ENCODE results near the gene PAK3. TPM values are rescaled to one million over a fixed set of nuclear protein-coding genes. Genes with fewer than 3 reads are reported as not detected.

PAK3 gene
- total RNA-seq, 1 donor from 2014 or later, result 0.53 TPM

DNA sequence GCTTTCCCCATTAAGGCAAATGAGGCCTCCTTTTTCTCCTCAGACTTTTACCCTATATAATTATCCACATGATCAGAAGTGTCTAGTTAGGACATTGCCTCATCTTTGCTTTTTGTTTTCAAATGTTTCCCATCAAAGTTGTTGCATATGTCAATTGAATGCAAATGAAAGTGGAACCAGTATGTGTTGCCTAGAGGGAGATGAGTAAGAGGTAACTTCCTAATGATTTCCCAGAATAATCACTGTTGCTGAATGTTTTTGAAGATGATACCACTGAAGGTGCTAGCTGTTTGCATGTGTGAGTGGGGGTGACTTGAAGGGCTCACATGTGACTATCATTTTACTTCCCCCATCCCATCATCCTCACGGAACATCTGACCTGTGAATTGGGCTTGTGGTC, 33.9 kb downstream of the PAK3 start:
- no peak for DNase-seq (ENCODE audit: extremely low read depth, low read depth, low spot score)

GRCh38 chrX:111131572-111131971, 35.6 kb downstream of the PAK3 start:
- DNase-seq (ENCODE audit: extremely low read depth, low read depth, low spot score), result no peak

- DNase-seq (ENCODE audit: extremely low read depth, low read depth, low spot score), result no peak
These were observed 37.4 kb downstream of the PAK3 start for GRCh38 chrX:111133389-111133788.

DNA sequence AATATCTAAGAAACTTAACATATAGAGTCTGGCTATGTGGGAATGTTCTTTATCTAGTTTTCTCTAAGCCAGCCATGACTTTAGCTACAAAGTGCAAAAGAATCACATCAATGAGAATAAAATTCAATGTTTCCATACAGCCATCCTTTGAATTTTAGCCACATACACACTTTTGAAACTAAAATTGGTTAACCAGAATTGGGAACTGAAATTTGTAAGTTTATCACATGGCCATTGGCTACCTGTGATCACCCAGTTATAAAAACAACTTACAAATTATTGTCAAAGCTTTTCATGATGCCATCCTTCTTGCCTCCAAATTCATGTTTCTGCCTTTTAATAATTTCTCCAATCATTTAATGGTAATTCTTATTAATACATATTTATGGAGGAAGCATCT, 49.9 kb downstream of the PAK3 start:
- DNase-seq (ENCODE audit: extremely low read depth, low read depth, low spot score), result no peak

DNA sequence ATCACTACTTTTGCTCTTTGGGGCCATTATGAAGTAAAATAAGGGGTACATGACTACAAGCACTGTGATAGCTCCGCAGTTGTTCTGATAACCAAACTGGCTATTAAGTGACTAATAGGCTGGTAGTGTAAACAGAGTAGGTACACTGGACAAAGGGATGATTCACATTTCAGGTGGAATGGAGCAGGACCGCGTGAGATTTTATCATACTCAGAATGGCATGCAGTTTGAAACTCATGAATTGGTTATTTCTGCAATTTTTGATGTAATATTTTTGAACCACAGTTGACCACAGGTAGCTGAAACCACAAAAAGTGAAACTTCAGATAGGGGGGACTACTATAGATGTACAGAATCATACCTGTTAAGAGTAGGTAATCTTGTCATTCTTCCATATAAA, 55.8 kb downstream of the PAK3 start:
- no peak for DNase-seq (ENCODE audit: extremely low read depth, low read depth, low spot score)

DNA sequence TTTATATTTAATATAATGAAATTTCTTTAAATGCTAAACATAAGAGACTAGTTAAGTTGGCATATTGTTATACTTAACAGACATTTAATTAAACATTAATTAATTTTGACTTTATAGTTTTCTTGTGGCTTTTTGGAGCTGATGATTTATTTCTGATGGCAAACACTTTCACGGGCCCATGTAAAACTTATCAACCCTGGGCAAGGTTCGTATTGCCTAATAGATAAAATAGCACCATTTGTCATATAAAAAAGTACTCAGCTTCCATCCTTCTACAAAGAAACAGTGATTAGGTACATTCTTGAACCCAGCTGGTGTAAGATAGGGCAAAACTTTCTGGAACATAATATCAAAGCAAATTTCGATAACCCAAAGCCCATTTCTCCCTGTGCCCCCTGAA, 63.2 kb downstream of the PAK3 start:
- DNase-seq (ENCODE audit: extremely low read depth, low read depth, low spot score), result no peak

DNA sequence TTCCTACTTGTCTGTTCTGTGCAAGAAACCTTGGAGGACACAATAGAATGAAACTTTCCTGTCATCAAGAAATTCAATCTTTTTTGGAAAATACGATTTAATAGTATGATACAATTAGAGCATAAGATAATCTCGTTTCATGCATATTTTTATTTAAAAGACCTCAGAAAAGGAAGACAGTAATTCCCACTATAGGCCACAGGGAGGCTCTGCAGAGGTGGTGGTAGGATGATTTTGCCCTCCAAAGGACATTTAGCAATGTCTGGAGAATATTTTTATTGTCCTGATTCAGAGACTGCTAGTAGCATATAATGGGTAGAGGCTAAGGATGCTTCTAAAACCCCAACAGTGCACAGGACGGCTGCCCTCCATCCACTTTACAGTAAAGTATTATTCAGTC, 68.7 kb downstream of the PAK3 start:
- no peak for DNase-seq (ENCODE audit: extremely low read depth, low read depth, low spot score)

DNA sequence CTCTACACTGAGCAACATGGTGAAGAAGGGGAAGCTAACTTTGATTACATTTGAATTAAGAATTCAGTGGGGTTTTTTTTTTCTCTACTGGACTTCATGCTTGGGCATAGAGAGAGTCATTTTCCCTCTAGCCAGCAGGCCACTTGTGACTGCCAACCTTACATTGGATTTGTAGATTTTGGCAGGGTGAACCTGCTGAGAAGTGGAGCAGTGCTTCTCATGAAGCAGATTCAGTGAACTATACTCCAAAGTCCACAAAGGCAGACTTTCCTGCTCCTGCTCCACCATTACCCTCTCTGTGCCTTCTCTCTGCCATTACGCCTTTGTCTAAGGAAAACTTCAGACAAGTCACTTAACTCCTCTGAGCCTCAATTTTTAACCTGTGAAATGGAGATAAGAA, 69.9 kb downstream of the PAK3 start:
- DNase-seq (ENCODE audit: extremely low read depth, low read depth, low spot score), result no peak

DNA sequence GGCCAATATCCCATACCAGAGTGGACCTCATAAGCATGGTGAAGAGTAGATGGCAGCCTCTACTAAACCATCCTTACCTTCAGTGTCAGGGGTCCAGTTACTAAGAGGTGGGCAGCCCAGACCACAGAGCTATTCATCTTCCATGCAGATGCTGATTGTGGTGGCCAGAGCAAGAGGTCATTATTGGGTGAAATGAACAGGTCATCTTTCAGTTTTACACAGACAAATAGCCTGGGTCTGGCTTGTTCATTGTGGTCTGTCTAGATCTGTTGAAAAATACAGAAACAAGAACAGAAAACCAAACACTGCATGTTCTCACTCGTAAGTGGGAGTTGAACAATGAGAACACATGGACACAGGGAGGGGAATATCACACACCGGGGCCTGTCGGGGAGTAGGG, 71.3 kb downstream of the PAK3 start:
- no peak for DNase-seq (ENCODE audit: extremely low read depth, low read depth, low spot score)

DNA sequence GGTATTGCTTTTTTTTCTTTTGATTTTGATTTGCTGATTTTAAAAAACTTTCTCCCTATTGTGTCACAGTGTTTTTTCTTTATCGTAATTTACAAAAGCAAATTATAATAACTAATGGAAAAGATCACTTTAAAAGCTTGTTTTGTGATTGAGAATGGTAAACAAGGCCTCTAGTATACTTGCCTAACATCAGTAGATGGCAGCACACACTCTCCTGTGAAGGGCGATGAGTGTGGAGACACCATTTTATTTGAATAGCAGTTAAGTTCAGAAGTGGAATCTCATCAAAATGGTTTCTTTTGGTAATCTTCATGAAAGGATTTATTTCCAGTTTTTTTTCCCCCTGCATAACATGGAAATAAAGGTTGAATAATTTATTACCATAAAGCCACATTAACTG, 72.3 kb downstream of the PAK3 start:
- DNase-seq (ENCODE audit: extremely low read depth, low read depth, low spot score), result no peak

GRCh38 chrX:111169141-111169540, 73.2 kb downstream of the PAK3 start:
- no peak for DNase-seq (ENCODE audit: extremely low read depth, low read depth, low spot score)

GRCh38 chrX:111170017-111170416, 74.0 kb downstream of the PAK3 start:
- DNase-seq (ENCODE audit: extremely low read depth, low read depth, low spot score), result no peak

- no peak for DNase-seq (ENCODE audit: extremely low read depth, low read depth, low spot score)
These were observed 84.8 kb downstream of the PAK3 start for GRCh38 chrX:111180750-111181240.

DNA sequence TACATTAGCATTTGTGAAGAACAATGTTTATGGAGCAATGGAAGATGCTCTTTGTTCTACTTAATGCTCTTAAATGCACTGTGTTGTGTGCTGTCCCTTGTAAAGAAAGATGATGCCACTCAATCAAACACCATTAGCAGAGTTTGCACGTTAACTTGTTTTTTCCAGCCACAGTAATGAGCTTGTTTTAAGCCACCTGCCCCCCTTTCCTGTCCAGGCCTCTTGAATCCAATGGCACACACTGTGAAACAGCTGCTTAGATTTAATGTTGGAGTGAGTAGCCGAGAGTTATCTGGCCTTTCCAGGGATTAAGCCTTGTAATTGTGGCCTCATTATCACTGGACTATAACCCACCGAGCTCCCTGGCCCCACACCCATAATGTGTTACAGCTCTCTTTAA, 86.0 kb downstream of the PAK3 start:
- no peak for DNase-seq (ENCODE audit: extremely low read depth, low read depth, low spot score)

DNA sequence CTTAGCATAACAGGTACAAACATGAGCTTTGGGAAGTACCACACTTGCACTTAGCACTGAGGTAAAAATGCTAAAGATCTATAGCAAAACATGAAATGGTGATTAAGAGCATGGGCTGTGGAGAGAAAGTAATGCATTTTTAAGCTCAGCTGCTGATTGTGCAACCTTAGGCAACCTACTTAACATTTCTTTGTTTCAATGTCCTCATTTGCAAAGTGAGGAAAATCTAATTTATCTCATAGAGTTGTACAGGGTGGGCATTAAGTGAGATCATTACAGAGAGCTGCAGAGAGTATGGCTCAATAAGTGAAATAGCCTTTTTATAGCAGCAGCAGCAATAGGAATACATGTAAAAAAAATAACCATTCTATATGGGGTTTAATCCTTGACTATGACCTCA, 87.0 kb downstream of the PAK3 start:
- DNase-seq (ENCODE audit: extremely low read depth, low read depth, low spot score), result no peak

DNA sequence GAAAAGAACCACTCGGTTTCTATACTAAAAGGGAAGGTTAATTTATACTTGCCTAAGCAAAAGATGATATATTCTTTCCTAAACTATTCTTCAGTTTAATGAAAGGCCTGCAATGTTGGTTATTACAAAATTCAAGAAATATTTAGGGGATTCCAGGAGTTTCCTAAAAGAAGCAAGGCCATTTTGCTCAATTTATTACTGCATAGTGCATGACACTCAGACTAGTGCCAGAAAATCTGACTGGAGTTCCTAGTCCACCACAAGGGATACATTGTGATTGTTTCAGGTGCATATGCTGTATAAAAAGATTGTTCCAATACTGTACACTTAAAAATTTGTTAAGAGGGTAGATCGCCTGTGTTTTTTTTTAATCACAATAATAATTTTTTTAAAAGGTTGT, 95.6 kb downstream of the PAK3 start:
- DNase-seq (ENCODE audit: extremely low read depth, low read depth, low spot score), result no peak

GRCh38 chrX:111199505-111199904, 103.5 kb downstream of the PAK3 start:
- DNase-seq (ENCODE audit: extremely low read depth, low read depth, low spot score), result no peak

DNA sequence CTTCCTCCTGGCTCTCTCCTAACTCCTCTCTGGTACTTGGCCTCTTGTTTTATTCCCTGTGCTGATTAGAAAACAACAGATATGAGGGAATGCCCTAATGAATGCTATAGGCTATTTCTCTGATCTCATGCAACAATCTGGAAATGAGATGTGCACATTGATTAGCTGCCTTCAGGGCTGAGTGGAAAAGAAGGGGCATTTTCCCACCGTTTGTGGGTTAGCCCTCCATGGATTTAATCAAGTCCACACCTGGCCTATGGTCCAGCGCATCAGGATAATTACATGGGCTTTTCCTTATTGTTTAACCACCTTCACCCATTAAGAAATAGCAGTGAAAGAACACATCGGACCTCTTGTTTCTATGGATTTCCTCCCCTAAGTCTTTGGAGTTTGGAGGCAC, 104.3 kb downstream of the PAK3 start:
- DNase-seq (ENCODE audit: extremely low read depth, low read depth, low spot score), result no peak

GRCh38 chrX:111207851-111208250, 111.9 kb downstream of the PAK3 start:
- DNase-seq (ENCODE audit: extremely low read depth, low read depth, low spot score), result no peak

GRCh38 chrX:111216293-111216801, 120.4 kb downstream of the PAK3 start:
- DNase-seq (ENCODE audit: extremely low read depth, low read depth, low spot score), result no peak

DNA sequence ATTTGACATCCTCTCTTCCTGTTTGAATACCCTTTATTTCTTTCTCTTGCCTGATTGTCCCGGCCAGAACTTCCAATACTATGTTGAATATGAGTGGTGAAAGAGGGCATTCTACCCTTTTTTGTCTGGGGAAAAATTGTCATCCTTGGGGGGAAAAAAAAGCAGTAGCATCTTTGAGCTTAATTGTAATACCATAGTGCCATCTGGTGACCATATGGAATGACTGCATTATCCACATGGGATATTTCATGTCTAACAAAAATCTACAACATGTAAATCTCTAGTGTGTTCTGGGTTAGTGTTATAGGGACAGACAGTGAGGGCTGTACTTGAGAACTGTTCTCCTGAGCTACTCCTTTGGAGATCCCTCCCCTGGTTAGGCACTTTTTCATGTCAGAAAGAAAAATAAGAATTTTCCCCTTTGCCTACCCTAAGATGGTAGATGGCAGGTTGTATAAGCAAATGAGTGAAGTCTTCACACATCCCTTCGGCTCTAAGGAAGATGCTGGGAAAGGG, 148.3 kb downstream of the PAK3 start:
- no peak for DNase-seq (ENCODE audit: extremely low read depth, low read depth, low spot score)

DNA sequence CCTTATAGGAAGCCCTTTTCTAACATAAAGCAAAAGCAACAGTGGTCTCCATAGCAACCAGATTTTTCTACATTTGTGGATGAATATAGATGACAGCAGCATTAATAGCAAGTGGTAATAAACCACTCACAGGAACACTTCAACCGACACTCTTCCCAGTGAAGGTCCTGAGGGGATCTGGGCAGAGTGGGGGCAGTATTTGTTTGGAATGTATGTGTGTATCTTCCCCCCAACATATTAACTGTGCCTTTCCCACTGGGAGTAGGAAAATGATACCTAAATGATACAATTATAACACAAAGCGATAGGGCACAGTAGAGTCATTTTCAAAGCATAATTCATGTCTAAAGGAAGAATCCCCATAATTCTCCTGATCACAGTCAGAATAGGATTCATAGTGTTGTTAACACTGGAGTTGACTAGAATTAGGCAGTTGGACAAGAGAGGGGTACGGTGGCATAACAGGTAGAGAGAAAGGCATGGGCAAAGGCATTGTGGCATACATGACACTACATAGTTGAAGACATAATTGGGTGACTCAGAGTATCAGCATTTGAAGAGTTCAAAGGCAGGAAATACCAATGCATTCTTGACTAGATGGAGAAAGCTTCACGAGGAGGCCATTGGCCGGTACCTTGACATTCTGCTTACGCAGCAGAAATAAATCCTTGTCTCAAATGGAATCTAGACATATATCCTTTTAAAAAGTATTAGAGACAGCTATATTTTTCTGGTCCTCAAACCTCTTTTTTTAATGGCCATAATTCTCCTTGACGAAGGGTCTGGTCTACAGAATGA, 159.1 kb downstream of the PAK3 start:
- no peak for DNase-seq (ENCODE audit: extremely low read depth, low read depth, low spot score)

Data from glomerular endothelial cell (primary cell).